Measurements from ENCODE around the gene ULK3.

The ULK3 gene

GRCh38 chr15:74889390-74889882, 46.5 kb upstream of the ULK3 start:
- TF ChIP-seq, protein P1, sequence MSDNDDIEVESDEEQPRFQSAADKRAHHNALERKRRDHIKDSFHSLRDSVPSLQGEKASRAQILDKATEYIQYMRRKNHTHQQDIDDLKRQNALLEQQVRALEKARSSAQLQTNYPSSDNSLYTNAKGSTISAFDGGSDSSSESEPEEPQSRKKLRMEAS (IDR thresholded peaks at IDR 0.05): no peak
- TF ChIP-seq CREB1 (IDR thresholded peaks at IDR 0.05; ENCODE audit: low read depth): no peak
- TF ChIP-seq TEAD4 (IDR thresholded peaks at IDR 0.05): no peak
- no peak for TF ChIP-seq EGR1 (IDR thresholded peaks at IDR 0.05)

GRCh38 chr15:74888716-74889115, 45.8 kb upstream of the ULK3 start:
- TF ChIP-seq NFIC (IDR thresholded peaks at IDR 0.05) (no peak), FOXM1 (IDR thresholded peaks at IDR 0.05; ENCODE audit: borderline replicate concordance, low read depth) (no peak), YY1 (IDR thresholded peaks at IDR 0.05; ENCODE audit: low read depth) (no peak), REST (IDR thresholded peaks at IDR 0.05; ENCODE audit: low read depth) (no peak), RAD21 (IDR thresholded peaks at IDR 0.05; ENCODE audit: low read depth) (no peak), TEAD4 (IDR thresholded peaks at IDR 0.05) (no peak), EP300 (IDR thresholded peaks at IDR 0.05; ENCODE audit: borderline replicate concordance) (no peak), ZBTB7A (IDR thresholded peaks at IDR 0.05; ENCODE audit: low read depth) (no peak), TCF12 (IDR thresholded peaks at IDR 0.05; ENCODE audit: low read depth) (no peak), CEBPB (IDR thresholded peaks at IDR 0.05) (no peak), CREB1 (IDR thresholded peaks at IDR 0.05; ENCODE audit: low read depth) (no peak), TAF1 (IDR thresholded peaks at IDR 0.05; ENCODE audit: low read depth) (no peak), EGR1 (IDR thresholded peaks at IDR 0.05) (no peak)
- TF ChIP-seq, protein P2, sequence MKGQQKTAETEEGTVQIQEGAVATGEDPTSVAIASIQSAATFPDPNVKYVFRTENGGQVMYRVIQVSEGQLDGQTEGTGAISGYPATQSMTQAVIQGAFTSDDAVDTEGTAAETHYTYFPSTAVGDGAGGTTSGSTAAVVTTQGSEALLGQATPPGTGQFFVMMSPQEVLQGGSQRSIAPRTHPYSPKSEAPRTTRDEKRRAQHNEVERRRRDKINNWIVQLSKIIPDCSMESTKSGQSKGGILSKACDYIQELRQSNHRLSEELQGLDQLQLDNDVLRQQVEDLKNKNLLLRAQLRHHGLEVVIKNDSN (IDR thresholded peaks at IDR 0.05): no peak
- TF ChIP-seq, protein P1 (IDR thresholded peaks at IDR 0.05): no peak

DNA sequence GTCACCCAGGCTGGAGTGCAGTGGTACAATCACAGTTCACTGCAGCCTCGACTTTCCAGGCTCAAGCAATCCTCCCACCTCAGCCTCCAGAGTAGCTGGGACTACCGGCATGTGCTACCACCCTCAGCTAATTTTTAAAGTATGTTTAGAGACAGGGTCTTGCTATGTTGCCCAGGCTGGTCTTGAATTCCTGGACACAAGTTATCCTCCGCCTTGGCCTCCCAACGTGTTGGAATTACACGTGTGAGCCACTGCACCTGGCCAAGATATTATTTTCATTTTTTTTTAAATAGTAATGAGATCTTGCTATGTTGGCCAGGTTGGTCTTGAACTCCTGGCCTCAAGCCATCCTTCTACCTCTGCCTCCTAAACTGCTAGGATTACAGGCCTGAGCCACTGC, 42.5 kb upstream of the ULK3 start:
- TF ChIP-seq CREB1 (IDR thresholded peaks at IDR 0.05; ENCODE audit: low read depth): no peak
- TF ChIP-seq, protein P2 (IDR thresholded peaks at IDR 0.05): no peak
- no peak for TF ChIP-seq TAF1 (IDR thresholded peaks at IDR 0.05; ENCODE audit: low read depth)

DNA sequence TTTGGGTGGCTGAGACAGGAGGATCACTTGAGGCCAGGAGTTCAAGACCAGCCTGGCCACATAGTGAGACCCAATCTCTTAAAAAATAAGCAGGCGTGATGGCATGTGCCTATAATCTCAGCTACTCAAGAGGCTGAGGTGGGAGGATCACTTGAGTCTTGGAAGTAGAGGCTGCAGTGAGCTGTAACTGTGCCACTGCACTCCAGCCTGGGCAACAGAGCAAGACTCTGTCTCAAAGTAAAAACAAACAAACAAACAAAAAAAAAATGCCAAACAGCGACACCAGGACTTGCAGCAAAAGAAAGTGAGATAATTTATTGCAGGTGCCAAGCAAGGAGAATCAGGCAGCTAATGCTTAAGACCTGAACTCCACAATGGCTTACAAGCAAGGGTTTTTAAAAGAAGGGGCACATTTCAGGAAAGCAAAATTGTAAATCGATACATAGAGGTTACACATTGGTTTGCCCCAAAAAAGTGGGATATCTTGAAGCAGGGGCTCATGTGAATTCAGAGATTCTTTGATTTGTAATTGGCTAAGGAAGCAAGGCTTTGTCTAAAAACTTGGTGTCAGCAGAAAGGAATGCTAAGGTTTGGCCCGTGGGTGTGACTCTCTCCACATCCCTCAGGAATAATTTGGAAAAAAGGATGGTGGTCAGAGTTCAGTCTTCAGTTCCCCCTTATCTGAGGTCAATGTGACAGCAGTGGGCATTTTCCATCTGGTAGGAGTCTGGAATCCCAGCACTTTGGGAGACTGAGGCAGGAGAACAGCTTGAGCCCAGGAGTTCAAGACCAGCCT, 41.7 kb upstream of the ULK3 start:
- no peak for TF ChIP-seq REST (IDR thresholded peaks at IDR 0.05; ENCODE audit: low read depth)
- no peak for TF ChIP-seq RAD21 (IDR thresholded peaks at IDR 0.05; ENCODE audit: low read depth)
- no peak for TF ChIP-seq YY1 (IDR thresholded peaks at IDR 0.05; ENCODE audit: low read depth)
- TF ChIP-seq, protein P2 (IDR thresholded peaks at IDR 0.05): no peak

GRCh38 chr15:74882528-74882927, 39.6 kb upstream of the ULK3 start:
- TF ChIP-seq EGR1 (IDR thresholded peaks at IDR 0.05) (no peak), EP300 (IDR thresholded peaks at IDR 0.05; ENCODE audit: borderline replicate concordance) (no peak), RAD21 (IDR thresholded peaks at IDR 0.05; ENCODE audit: low read depth) (no peak), FOXM1 (IDR thresholded peaks at IDR 0.05; ENCODE audit: borderline replicate concordance, low read depth) (no peak), CEBPB (IDR thresholded peaks at IDR 0.05) (no peak), TCF12 (IDR thresholded peaks at IDR 0.05; ENCODE audit: low read depth) (no peak), TEAD4 (IDR thresholded peaks at IDR 0.05) (no peak), NFIC (IDR thresholded peaks at IDR 0.05) (no peak), YY1 (IDR thresholded peaks at IDR 0.05; ENCODE audit: low read depth) (no peak), CREB1 (IDR thresholded peaks at IDR 0.05; ENCODE audit: low read depth) (no peak), REST (IDR thresholded peaks at IDR 0.05; ENCODE audit: low read depth) (no peak), TAF1 (IDR thresholded peaks at IDR 0.05; ENCODE audit: low read depth) (no peak)
- TF ChIP-seq, protein P1 (IDR thresholded peaks at IDR 0.05): no peak
